Uterine smooth muscle cell (primary cell): ENCODE results near the gene SOHLH1. TPM values are rescaled to one million over a fixed set of nuclear protein-coding genes. Genes with fewer than 3 reads are reported as not detected.

Experiments used
- total RNA-seq: library from RNA; depleted of rRNA; stranded (reverse); fragments of >200 nt; gene quantifications from 2 replicates; pipeline ENCODE4 v1.2.3, GENCODE V29; 2014

SOHLH1 gene, protein sequence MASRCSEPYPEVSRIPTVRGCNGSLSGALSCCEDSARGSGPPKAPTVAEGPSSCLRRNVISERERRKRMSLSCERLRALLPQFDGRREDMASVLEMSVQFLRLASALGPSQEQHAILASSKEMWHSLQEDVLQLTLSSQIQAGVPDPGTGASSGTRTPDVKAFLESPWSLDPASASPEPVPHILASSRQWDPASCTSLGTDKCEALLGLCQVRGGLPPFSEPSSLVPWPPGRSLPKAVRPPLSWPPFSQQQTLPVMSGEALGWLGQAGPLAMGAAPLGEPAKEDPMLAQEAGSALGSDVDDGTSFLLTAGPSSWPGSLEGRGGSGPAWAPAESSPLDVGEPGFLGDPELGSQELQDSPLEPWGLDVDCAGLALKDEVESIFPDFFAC
- total RNA-seq: not detected in 2 replicates

DNA sequence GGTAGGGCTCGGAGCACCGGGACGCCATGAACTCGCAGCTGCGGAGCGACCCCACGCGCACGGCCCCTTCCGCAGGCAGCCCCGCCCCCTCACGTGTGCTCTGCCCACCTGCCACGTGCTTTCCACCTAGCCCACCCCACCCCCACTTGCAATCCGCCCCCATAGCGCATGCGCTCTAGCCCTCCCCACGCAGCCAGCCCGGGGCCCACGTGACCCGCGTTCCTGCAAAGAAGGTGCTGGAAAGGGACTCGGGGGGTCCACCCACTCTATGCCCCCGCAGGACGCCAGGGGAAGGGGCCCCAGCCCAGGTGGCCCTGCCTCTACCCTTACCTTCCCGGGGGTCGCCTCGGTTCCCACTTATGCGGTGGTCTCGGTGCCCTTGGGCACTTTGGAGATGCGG, at the start of gene SOHLH1:
Gene SOHLH1, minus strand, starts transcription at position 42 of the 400 bp plus-strand sequence. Its CDS starts 14 bp downstream, at position 28.

DNA sequence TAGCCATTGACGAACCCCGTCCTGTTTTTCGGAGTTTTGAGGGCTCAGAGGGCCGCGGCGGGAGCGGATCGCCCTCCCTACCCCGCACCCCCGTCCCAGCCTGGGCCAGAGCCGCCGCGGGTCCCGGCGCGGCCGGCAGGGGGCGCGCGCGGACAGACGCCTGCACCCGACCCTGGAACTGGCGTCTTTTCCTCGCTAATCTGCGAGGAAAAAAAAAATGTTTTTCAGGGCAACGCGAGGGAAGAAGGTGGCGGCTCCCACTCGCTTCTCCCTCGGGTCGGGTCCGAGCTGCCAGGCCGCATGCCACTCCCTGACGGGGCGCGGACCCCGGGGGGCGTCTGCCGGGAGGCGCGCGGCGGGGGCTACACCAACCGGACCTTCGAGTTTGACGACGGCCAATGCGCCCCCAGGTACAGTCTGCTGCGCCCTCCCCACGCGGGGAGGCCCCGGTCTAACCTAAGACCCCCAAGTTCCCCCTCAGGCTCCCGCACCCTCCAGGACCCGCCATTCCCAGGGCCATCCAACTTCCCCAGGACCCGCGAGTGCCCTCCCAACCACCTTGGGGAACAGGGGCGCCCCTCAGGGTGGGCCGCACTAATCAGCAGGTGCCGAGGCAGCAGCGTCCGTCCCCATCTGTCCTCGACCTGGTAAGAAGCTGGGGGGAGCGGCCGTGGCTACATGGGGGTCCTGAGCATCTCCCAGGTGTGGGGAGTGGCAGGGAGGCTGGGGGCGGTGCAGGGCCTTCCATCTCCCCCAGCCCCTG, 2.9 kb upstream of the SOHLH1 start, which contains the start of gene KCNT1:
Gene KCNT1, plus strand, starts transcription at position 227 of the 763 bp plus-strand sequence. Its CDS starts 74 bp downstream, at position 301.

DNA sequence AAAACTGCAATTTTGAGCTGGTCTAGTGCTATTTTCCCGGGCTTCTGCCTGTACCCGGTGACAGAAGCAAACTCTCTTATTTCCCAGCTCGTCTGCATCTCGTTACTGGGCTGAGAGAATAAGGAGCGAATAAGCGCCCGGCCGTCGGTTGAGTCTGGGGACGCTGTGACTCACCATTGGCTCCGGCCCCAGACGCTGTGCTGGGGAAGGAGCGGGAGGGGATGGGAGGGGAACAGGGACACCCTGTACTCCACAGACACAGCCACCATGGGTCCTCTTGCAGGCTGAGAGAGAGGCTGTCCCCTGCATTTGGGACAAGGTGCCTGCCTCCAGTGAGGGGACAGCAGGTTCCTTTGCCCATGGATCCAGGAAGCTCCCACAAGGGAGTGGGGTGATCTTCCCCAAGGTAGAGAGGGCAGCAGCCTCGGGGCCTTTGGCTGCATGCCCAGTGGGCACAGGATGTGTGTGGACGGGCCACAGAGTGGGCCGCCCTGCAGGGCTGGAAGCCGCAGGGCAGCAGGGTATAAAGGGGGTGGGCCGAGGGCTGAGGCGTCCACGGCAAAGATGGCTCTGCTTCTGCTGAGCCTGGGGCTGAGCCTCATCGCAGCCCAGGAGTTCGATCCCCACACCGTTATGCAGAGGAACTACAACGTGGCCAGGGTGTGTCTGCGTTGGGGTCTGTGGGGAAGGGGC, 36.4 kb downstream of the SOHLH1 start, which contains the start of gene LCN9:
Gene LCN9, plus strand, starts transcription at position 552 of the 693 bp plus-strand sequence. Its CDS starts 13 bp downstream, at position 565.

Other genes starting within 250 kb of the SOHLH1 start
- 20.6 and 22.9 TPM in 2 replicates for gene PPP1R26, start 219.7 kb downstream of the SOHLH1 start, total RNA-seq
- gene MRPS2, start 198.8 kb downstream of the SOHLH1 start, total RNA-seq: 12.4 and 15.5 TPM in 2 replicates
- 0.12 TPM in 1 of 2 replicates, not detected in the other for gene LCN1, start 178.0 kb downstream of the SOHLH1 start, total RNA-seq
- gene OBP2A, start 153.4 kb downstream of the SOHLH1 start, total RNA-seq: not detected in 2 replicates
- gene PAEP, start 137.7 kb downstream of the SOHLH1 start, total RNA-seq: not detected in 2 replicates
- gene GLT6D1, start 59.9 kb downstream of the SOHLH1 start, total RNA-seq: not detected in 2 replicates
- gene LCN9, start 36.2 kb downstream of the SOHLH1 start, total RNA-seq: not detected in 2 replicates
- not detected in 2 replicates for gene KCNT1, start 2.7 kb upstream of the SOHLH1 start, total RNA-seq
- gene CAMSAP1, start 208.1 kb upstream of the SOHLH1 start, total RNA-seq: 22.5 and 23.1 TPM in 2 replicates